Activated naive CD4-positive, alpha-beta T cell treated with anti-CD3 and anti-CD28 coated beads for 36 hours (primary cell): ENCODE data around the gene HBE1. TPM values are rescaled to one million over a fixed set of nuclear protein-coding genes. Genes with fewer than 3 reads are reported as not detected.
"Not testable (repeated sequence)": the region's sequence is repeated elsewhere in the genome, so short reads cannot be mapped to it uniquely, and the experiment has no call there.

Experiments used
- CTCF ChIA-PET: fragments of 350-600 bp; sonication (Branson Sonifier 250); formaldehyde crosslinking; loops from one replicate; lab custom pipeline; 2021; ENCODE audit warnings: antibody characterized with exemption; lab: Charles Lee
- DNase-seq: peaks from one replicate; pipeline ENCODE4 v3.0.0-alpha.2; 2020
- H3K27ac Mint-ChIP-seq: one replicate; pipeline ENCODE4 v1.8.0; 2021; ENCODE audit warnings: mild to moderate bottlenecking, mixed read lengths
- H3K27me3 Mint-ChIP-seq: one replicate; pipeline ENCODE4 v1.8.0; 2021; ENCODE audit warnings: low read depth, mixed read lengths
- H3K36me3 Mint-ChIP-seq: one replicate; pipeline ENCODE4 v1.8.0; 2021; ENCODE audit warnings: low read depth, mixed read lengths
- H3K4me1 Mint-ChIP-seq: one replicate; pipeline ENCODE4 v1.8.0; 2021; ENCODE audit warnings: low read depth, mixed read lengths
- H3K4me3 Mint-ChIP-seq: one replicate; pipeline ENCODE4 v1.8.0; 2021; ENCODE audit warnings: mild to moderate bottlenecking, moderate library complexity, mixed read lengths
- H3K9me3 Mint-ChIP-seq: one replicate; pipeline ENCODE4 v1.8.0; 2021; ENCODE audit warnings: mixed read lengths
- intact Hi-C: fragments of 100-400 bp; cut with micrococcal nuclease; formaldehyde crosslinking; loops from one replicate; pipeline ENCODE4 v1.15.1; 2023
- total RNA-seq, 2 experiments: library from RNA; stranded (reverse); gene quantifications; one replicate each; pipeline ENCODE4 v1.2.3, GENCODE V29; 2021

Gene HBE1
- total RNA-seq, 2 experiments from 2014 or later = not detected

GRCh38 chr11:5258543-5259262 lies 11.0 kb downstream of the HBE1 start:
- H3K4me1 Mint-ChIP-seq = no peaks in the 10 kb centered on the region
- intact Hi-C loops = no loop called here
- no peak overlapping the region for H3K27ac Mint-ChIP-seq
- DNase-seq = no peak
- CTCF ChIA-PET = no interaction called here
- peaks cover 18% of the 10 kb centered on the region for H3K27me3 Mint-ChIP-seq
- no peak overlapping the region for H3K4me3 Mint-ChIP-seq
- no peaks in the 10 kb centered on the region for H3K36me3 Mint-ChIP-seq
- peaks cover 3% of the 10 kb centered on the region for H3K9me3 Mint-ChIP-seq

DNA sequence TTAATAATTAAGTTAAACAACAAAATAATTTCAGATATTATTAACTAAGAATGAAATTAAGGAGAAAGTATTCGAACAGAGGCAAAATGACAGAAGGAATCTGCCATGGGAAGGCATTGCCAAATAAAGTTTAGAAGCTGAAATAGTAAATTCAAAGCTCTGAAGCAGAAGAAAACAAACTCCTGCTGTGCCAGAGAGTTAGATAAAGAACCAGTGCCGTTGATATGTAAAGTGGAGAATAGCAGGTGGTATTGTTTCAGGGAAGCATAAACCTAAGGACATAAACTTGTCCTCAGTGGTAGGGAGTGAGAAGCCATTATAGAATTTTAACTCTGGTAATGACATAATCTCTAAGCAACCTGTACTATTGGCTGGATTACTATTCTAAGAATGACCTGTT lies 12.4 kb downstream of the HBE1 start:
- CTCF ChIA-PET = no interaction called here
- Mint-ChIP-seq H3K27me3 (peaks cover 19% of the 10 kb centered on the region), H3K4me1 (no peaks in the 10 kb centered on the region), H3K27ac (no peak overlapping the region), H3K4me3 (no peak overlapping the region), H3K36me3 (no peaks in the 10 kb centered on the region), H3K9me3 (peaks cover 3% of the 10 kb centered on the region)
- intact Hi-C loops = no loop called here
- no peak for DNase-seq

DNA sequence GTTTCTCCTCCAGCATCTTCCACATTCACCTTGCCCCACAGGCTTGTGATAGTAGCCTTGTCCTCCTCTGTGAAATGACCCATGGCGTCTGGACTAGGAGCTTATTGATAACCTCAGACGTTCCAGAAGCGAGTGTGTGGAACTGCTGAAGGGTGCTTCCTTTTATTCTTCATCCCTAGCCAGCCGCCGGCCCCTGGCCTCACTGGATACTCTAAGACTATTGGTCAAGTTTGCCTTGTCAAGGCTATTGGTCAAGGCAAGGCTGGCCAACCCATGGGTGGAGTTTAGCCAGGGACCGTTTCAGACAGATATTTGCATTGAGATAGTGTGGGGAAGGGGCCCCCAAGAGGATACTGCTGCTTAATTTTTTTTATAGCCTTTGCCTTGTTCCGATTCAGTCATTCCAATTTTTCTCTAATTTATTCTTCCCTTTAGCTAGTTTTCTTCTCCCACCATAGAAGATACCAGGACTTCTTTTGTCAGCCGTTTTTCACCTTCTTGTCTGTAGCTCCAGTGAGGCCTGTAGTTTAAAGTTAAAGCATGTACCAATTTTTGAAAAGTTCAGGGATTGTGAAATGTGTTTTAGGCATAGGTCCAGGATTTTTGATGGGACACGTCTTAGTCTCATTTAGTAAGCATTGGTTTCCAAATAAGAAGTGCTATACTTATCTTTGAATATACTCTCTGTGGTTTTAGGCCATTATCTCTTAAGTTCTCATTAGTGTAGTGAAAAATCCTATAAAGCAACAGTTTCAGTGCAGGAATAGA lies 14.9 kb downstream of the HBE1 start, which contains the start of gene HBG2:
Gene HBG2 (minus strand): TSS at position 136 of the 768 bp plus-strand sequence. CDS start 53 bp downstream, at position 83.
- H3K9me3 Mint-ChIP-seq, DNase-seq, H3K36me3 Mint-ChIP-seq, H3K4me1 Mint-ChIP-seq, CTCF ChIA-PET, H3K27ac Mint-ChIP-seq, intact Hi-C loops, H3K4me3 Mint-ChIP-seq: not testable (repeated sequence)
- H3K27me3 Mint-ChIP-seq = peaks cover 12% of the 10 kb centered on the region

GRCh38 chr11:5254023-5254422 lies 15.7 kb downstream of the HBE1 start:
- CTCF ChIA-PET, intact Hi-C loops, DNase-seq, H3K4me1 Mint-ChIP-seq, H3K36me3 Mint-ChIP-seq, H3K4me3 Mint-ChIP-seq, H3K9me3 Mint-ChIP-seq, H3K27ac Mint-ChIP-seq: not testable (repeated sequence)
- H3K27me3 Mint-ChIP-seq = peaks cover 12% of the 10 kb centered on the region

DNA sequence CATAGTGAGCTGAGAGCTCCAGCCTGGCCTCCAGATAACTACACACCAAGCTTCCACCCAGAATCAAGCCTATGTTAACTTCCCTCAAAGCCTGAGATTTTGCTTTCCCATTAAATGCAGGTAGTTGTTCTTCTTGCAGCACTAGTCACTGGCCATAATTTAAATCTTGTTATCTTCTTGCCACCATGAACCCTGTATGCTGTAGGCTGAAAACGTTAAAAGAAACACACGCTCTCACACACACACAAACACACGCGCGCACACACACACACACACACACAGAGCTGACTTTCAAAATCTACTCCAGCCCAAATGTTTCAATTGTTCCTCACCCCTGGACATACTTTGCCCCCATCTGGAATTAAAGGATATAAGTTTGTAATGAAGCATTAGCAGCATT lies 16.3 kb downstream of the HBE1 start:
- H3K4me3 Mint-ChIP-seq, H3K27ac Mint-ChIP-seq, intact Hi-C loops, H3K9me3 Mint-ChIP-seq, DNase-seq, H3K36me3 Mint-ChIP-seq, H3K4me1 Mint-ChIP-seq, CTCF ChIA-PET: not testable (repeated sequence)
- peaks cover 12% of the 10 kb centered on the region for H3K27me3 Mint-ChIP-seq

- H3K27me3 Mint-ChIP-seq = peaks cover 8% of the 10 kb centered on the region
- DNase-seq = no peak
- no peak overlapping the region for H3K4me3 Mint-ChIP-seq
- H3K36me3 Mint-ChIP-seq = no peaks in the 10 kb centered on the region
- intact Hi-C loops = no loop called here
- no peaks in the 10 kb centered on the region for H3K4me1 Mint-ChIP-seq
- no peak overlapping the region for H3K27ac Mint-ChIP-seq
- H3K9me3 Mint-ChIP-seq = no peaks in the 10 kb centered on the region
- CTCF ChIA-PET = no interaction called here
Observed at GRCh38 chr11:5252919-5253265, 16.9 kb downstream of the HBE1 start.

DNA sequence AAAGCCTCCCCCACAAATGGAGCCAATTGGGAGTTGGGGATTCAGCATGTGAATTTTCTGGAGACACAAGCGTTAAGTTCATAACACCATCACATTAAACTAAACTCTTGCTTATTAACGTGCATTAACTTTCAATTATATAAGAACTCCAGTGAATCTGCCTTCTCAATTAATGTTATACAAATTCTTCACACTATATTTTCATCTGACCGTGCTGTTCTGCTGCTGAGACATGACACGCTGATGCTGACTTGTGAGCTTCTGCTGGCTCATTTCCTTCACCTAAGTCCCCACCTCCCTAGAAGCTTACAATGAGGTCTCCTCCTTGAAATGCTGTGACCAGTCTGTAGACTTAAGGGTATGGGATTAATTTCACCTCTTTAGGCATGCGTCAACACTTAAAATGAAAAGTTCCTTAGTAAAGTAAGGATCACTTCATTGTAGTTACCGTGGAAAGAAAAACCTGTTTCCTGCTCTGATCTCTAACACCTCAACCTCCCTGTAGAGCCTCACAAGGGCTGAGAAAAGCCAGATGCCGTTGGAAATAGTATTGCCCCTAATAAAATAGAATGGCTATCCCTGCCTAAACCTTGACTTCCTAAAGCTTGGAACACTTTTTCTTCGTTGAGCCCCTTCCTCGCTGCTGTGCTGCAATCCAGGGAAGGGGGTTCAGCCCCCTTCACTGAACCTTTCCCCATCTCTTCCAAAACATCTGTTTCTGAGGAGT lies 17.4 kb downstream of the HBE1 start:
- CTCF ChIA-PET = interaction anchor here (0.6 kb wide), 1 partner anchor 994 kb away, joined by 3 read pairs; no protein-coding TSS in a partner anchor
- peaks cover 5% of the 10 kb centered on the region for H3K27me3 Mint-ChIP-seq
- H3K4me1 Mint-ChIP-seq = no peaks in the 10 kb centered on the region
- H3K4me3 Mint-ChIP-seq = no peak overlapping the region
- intact Hi-C loops = no loop called here
- H3K27ac Mint-ChIP-seq = no peak overlapping the region
- no peak for DNase-seq
- no peaks in the 10 kb centered on the region for H3K9me3 Mint-ChIP-seq
- H3K36me3 Mint-ChIP-seq = no peaks in the 10 kb centered on the region

- intact Hi-C loops = no loop called here
- Mint-ChIP-seq H3K4me3 (no peak overlapping the region), H3K9me3 (no peaks in the 10 kb centered on the region), H3K4me1 (no peaks in the 10 kb centered on the region), H3K27ac (no peak overlapping the region), H3K27me3 (peaks cover 3% of the 10 kb centered on the region), H3K36me3 (no peaks in the 10 kb centered on the region)
- no peak for DNase-seq
- CTCF ChIA-PET = interaction anchor here (0.6 kb wide), 1 partner anchor 994 kb away, joined by 3 read pairs; no protein-coding TSS in a partner anchor
Observed at GRCh38 chr11:5251746-5252145, 18.0 kb downstream of the HBE1 start.

- H3K27ac Mint-ChIP-seq = no peak overlapping the region
- intact Hi-C loops = no loop called here
- peaks cover 4% of the 10 kb centered on the region for H3K27me3 Mint-ChIP-seq
- no peaks in the 10 kb centered on the region for H3K9me3 Mint-ChIP-seq
- no peaks in the 10 kb centered on the region for H3K36me3 Mint-ChIP-seq
- DNase-seq = no peak
- no peaks in the 10 kb centered on the region for H3K4me1 Mint-ChIP-seq
- no peak overlapping the region for H3K4me3 Mint-ChIP-seq
- CTCF ChIA-PET = no interaction called here
Observed at GRCh38 chr11:5250543-5251204, 19.1 kb downstream of the HBE1 start.

DNA sequence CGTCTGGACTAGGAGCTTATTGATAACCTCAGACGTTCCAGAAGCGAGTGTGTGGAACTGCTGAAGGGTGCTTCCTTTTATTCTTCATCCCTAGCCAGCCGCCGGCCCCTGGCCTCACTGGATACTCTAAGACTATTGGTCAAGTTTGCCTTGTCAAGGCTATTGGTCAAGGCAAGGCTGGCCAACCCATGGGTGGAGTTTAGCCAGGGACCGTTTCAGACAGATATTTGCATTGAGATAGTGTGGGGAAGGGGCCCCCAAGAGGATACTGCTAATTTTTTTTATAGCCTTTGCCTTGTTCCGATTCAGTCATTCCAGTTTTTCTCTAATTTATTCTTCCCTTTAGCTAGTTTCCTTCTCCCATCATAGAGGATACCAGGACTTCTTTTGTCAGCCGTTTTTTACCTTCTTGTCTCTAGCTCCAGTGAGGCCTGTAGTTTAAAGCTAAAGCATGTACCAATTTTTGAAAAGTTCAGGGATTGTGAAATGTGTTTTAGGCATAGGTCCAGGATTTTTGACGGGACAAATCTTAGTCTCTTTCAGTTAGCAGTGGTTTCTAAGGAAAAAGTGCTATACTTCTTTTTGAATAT lies 19.8 kb downstream of the HBE1 start, which contains the start of gene HBG1:
Gene HBG1 (minus strand): TSS at position 51 of the 590 bp plus-strand sequence. CDS start 53 bp downstream, outside the sequence.
- H3K27me3 Mint-ChIP-seq, intact Hi-C loops, DNase-seq, H3K9me3 Mint-ChIP-seq, H3K27ac Mint-ChIP-seq, CTCF ChIA-PET, H3K4me3 Mint-ChIP-seq, H3K36me3 Mint-ChIP-seq, H3K4me1 Mint-ChIP-seq: not testable (repeated sequence)

DNA sequence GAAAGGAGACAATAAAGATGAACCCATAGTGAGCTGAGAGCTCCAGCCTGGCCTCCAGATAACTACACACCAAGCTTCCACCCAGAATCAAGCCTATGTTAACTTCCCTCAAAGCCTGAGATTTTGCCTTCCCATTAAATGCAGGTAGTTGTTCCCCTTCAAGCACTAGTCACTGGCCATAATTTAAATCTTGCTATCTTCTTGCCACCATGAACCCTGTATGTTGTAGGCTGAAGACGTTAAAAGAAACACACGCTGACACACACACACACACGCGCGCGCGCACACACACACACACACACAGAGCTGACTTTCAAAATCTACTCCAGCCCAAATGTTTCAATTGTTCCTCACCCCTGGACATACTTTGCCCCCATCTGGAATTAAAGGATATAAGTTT lies 21.2 kb downstream of the HBE1 start:
- H3K36me3 Mint-ChIP-seq, CTCF ChIA-PET, H3K9me3 Mint-ChIP-seq, H3K27ac Mint-ChIP-seq, DNase-seq, H3K4me3 Mint-ChIP-seq, H3K4me1 Mint-ChIP-seq, intact Hi-C loops, H3K27me3 Mint-ChIP-seq: not testable (repeated sequence)
